Coronary artery (tissue), 2 donors: Measurements from ENCODE around the gene DIS3L2.

ENCODE experiments used
- DNase-seq: peaks from one replicate; pipeline ENCODE4 v3.0.0-alpha.2; 2017; ENCODE audit warnings: low spot score
- H3K27ac ChIP-seq, 2 donors: fragments of 200-600 bp; sonication (generic); one replicate each; pipeline ENCODE4 v1.5.1; 2016 to 2019
- H3K4me3 ChIP-seq: fragments of 200-600 bp; sonication (generic); 2 replicates; pipeline ENCODE4 v1.5.1; 2016; ENCODE audit warnings: mild to moderate bottlenecking, moderate library complexity
- CTCF ChIP-seq: fragments of 200-600 bp; sonication (generic); IDR thresholded peaks from one replicate; pipeline ENCODE4 v1.5.1; 2019; ENCODE audit warnings: antibody characterized with exemption

The DIS3L2 gene

GRCh38 chr2:232076272-232076671, 114.8 kb downstream of the DIS3L2 start:
- DNase-seq: no peak
- Histone ChIP-seq H3K4me3 (no peak overlapping the region), H3K27ac (no peak overlapping the region)
- TF ChIP-seq CTCF: no peak

- no peak for DNase-seq
- H3K27ac ChIP-seq: no peak overlapping the region
- TF ChIP-seq CTCF: no peak
- H3K4me3 ChIP-seq: no peak overlapping the region
Observed at GRCh38 chr2:232076736-232077135, 115.2 kb downstream of the DIS3L2 start.

GRCh38 chr2:232085164-232085563, 123.7 kb downstream of the DIS3L2 start:
- H3K27ac ChIP-seq: no peak overlapping the region
- no peak overlapping the region for H3K4me3 ChIP-seq
- no peak for DNase-seq
- no peak for TF ChIP-seq CTCF

GRCh38 chr2:232085826-232086425, 124.4 kb downstream of the DIS3L2 start:
- Histone ChIP-seq H3K4me3 (no peak overlapping the region), H3K27ac (no peak overlapping the region)
- TF ChIP-seq CTCF: no peak
- no peak for DNase-seq

GRCh38 chr2:232088771-232089170, 127.3 kb downstream of the DIS3L2 start:
- Histone ChIP-seq H3K27ac (no peak overlapping the region), H3K4me3 (no peak overlapping the region)
- no peak for DNase-seq
- TF ChIP-seq CTCF: no peak

GRCh38 chr2:232094201-232094600, 132.7 kb downstream of the DIS3L2 start:
- Histone ChIP-seq H3K27ac (no peak overlapping the region), H3K4me3 (no peak overlapping the region)
- DNase-seq: no peak
- TF ChIP-seq CTCF: no peak

- H3K4me3 ChIP-seq: no peak overlapping the region
- no peak for DNase-seq
- TF ChIP-seq CTCF: no peak
- H3K27ac ChIP-seq: no peak overlapping the region
Observed at GRCh38 chr2:232094883-232095282, 133.4 kb downstream of the DIS3L2 start.
